Measurements from ENCODE around the gene LACTBL1.

GRCh38 chr1:22925111-22925510, 47.6 kb downstream of the LACTBL1 start:
- no peak for TF ChIP-seq CTCF (conservative IDR thresholded peaks at IDR 0.05; ENCODE audit: low read length)
- TF ChIP-seq EZH2phosphoT487 (IDR thresholded peaks at IDR 0.05; ENCODE audit: borderline replicate concordance, low read depth, low read length) = no peak
